ENCODE measurements around the gene COL16A1. TPM values are rescaled to one million over a fixed set of nuclear protein-coding genes. Genes with fewer than 3 reads are reported as not detected.
A peak's percentile ranks its signal among the peaks of the same experiment; 100 is the strongest.

Gene COL16A1
- total RNA-seq, 1 experiment from 2014 or later: 6.2 TPM

DNA sequence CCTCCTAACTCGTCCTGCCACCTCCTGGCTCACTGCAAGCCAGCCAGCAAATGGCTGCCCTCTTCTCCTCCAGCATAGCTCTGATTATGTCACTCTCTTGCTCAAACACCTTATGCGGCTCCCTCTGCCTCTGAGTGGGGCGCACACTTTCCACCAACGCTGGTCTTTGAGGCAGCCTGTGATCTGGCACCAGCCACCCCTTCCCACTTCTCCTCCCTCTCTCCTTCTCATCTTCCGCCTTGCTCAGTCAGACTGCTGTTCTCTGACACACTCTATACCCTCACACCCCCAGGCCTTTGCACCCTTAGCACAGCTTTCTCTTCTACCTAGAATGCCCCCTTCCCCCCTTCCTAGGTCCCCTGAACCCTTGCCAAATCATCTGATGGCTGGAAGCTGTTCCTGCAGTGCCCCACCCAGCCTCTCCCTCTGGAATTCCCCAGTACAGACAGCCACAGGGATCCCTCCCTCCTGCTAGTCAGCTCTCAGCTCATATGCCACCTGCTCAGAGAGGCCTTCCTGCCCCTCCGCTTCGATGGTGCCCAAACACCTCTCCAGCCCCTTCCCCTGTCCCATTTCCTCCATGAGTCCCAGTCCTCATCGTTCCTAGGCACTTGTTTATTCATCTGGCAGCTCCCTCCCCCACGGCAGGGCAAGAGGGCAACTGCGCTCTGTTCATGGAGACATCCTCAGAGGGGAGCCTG, 37.4 kb downstream of the COL16A1 start:
- no peak overlapping the region for H3T11ph ChIP-seq (ENCODE audit: low read length)
- no peak overlapping the region for H3K4ac ChIP-seq (ENCODE audit: low read depth, low read length)
- no peak overlapping the region for H3K9ac ChIP-seq (ENCODE audit: extremely low read depth, insufficient read length, low read length)
- WGBS (ENCODE audit: extremely low coverage, insufficient read length, low lambda C conversion rate): no CpG with 5 or more reads among the region's 10 CpGs
- Mint-ChIP-seq H3K27me3 (ENCODE audit: low read depth) (peaks cover 7% of the 10 kb centered on the region), H3K27ac (peak overlapping the region; percentile 9 to 87 (median 78); a peak in 5 of 7 replicates), H3K36me3 (ENCODE audit: insufficient read depth in 1 of 3, low read depth in 3 of 3) (no peaks in the 10 kb centered on the region), H3K4me3 (peak overlapping the region in 1 of 2 experiments; percentile 31; a peak in 2 of 5 replicates), H3K9me3 (no peaks in the 10 kb centered on the region; a peak in 1 of 5 replicates), H3K4me1 (peaks cover 28 to 35% of the 10 kb centered on the region in 2 experiments)
- no peak for TF ChIP-seq CTCF (conservative IDR thresholded peaks at IDR 0.05)
- H2BK5ac ChIP-seq (ENCODE audit: insufficient read length, low read length): no peak overlapping the region
- no peak overlapping the region for H2AK5ac ChIP-seq (ENCODE audit: insufficient read length, low read length)
- H3K56ac ChIP-seq (ENCODE audit: insufficient read length, low read depth, low read length): no peak overlapping the region
- no peak overlapping the region for H2AFZ ChIP-seq (ENCODE audit: low read length)
- no peaks in the 10 kb centered on the region for H3K23me2 ChIP-seq (ENCODE audit: insufficient read length, low read depth, low read length, poor library complexity, severe bottlenecking)
- no peak overlapping the region for H2BK120ac ChIP-seq (ENCODE audit: low read depth, low read length, poor library complexity, severe bottlenecking)
- no peak overlapping the region for H2BK15ac ChIP-seq (ENCODE audit: low read depth, low read length)
- no peak overlapping the region for H4K8ac ChIP-seq (replicated peaks; ENCODE audit: insufficient read length, low read depth, low read length)
- peaks cover 4% of the 10 kb centered on the region for H4K20me1 ChIP-seq (ENCODE audit: control insufficient read depth, insufficient read depth, insufficient read length)
- no peak for DNase-seq
- H3K79me2 ChIP-seq (ENCODE audit: insufficient read depth, low read length): no peaks in the 10 kb centered on the region
- H2BK12ac ChIP-seq (ENCODE audit: insufficient read length, low read depth, low read length): no peak overlapping the region
- no peaks in the 10 kb centered on the region for H3K79me1 ChIP-seq (ENCODE audit: insufficient read depth, low read depth, low read length, poor library complexity, severe bottlenecking)
- no peak overlapping the region for H3K27ac ChIP-seq (ENCODE audit: insufficient read length, low read depth, low read length)
- no peak overlapping the region for H2BK20ac ChIP-seq (ENCODE audit: low read depth, low read length, poor library complexity, severe bottlenecking)
- no peak overlapping the region for H4K91ac ChIP-seq (ENCODE audit: insufficient read length, low read depth, low read length)
- H3K4me1 ChIP-seq (ENCODE audit: insufficient read depth, low read length): no peaks in the 10 kb centered on the region; the same call in 1 of the 2 replicates
- no peaks in the 10 kb centered on the region for H3K9me3 ChIP-seq (ENCODE audit: control insufficient read depth, low read depth, low read length)
- H3K14ac ChIP-seq (ENCODE audit: insufficient read depth, low read length): no peak overlapping the region
- no peak overlapping the region for H3K4me2 ChIP-seq (ENCODE audit: insufficient read depth, insufficient read length, low read length)
- no peak overlapping the region for H3K23ac ChIP-seq (ENCODE audit: insufficient read length, low read depth, low read length)
- H3K27me3 ChIP-seq (ENCODE audit: insufficient read depth, low read length): no peaks in the 10 kb centered on the region
- H3K18ac ChIP-seq (ENCODE audit: insufficient read length, low read depth, low read length): no peak overlapping the region
- no peak overlapping the region for H4K5ac ChIP-seq (ENCODE audit: insufficient read length, low read depth, low read length)

Data from H9 (cell line).